ENCODE measurements around the gene ARHGAP12.
"Not testable (repeated sequence)": the region's sequence is repeated elsewhere in the genome, so short reads cannot be mapped to it uniquely, and the experiment has no call there.

DNA sequence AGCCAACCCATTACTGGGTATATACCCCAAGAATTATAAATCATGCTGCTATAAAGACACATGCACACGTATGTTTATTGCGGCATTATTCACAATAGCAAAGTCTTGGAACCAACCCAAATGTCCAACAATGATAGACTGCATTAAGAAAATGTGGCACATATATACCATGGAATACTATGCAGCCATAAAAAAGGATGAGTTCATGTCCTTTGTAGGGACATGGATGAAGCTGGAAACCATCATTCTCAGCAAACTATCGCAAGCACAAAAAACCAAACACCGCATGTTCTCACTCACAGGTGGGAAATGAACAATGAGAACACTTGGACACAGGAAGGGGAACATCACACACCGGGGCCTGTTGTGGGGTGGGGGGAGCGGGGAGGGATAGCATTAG is 32.9 kb downstream of the ARHGAP12 start:
- not testable (repeated sequence) for TF ChIP-seq EZH2 (IDR thresholded peaks at IDR 0.05; ENCODE audit: borderline replicate concordance, low read length)
- TF ChIP-seq, protein P1, sequence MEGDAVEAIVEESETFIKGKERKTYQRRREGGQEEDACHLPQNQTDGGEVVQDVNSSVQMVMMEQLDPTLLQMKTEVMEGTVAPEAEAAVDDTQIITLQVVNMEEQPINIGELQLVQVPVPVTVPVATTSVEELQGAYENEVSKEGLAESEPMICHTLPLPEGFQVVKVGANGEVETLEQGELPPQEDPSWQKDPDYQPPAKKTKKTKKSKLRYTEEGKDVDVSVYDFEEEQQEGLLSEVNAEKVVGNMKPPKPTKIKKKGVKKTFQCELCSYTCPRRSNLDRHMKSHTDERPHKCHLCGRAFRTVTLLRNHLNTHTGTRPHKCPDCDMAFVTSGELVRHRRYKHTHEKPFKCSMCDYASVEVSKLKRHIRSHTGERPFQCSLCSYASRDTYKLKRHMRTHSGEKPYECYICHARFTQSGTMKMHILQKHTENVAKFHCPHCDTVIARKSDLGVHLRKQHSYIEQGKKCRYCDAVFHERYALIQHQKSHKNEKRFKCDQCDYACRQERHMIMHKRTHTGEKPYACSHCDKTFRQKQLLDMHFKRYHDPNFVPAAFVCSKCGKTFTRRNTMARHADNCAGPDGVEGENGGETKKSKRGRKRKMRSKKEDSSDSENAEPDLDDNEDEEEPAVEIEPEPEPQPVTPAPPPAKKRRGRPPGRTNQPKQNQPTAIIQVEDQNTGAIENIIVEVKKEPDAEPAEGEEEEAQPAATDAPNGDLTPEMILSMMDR (conservative IDR thresholded peaks at IDR 0.05 in 1 of 2, IDR thresholded peaks at IDR 0.05 in 1 of 2; ENCODE audit: extremely low read depth in 1 of 2, insufficient read depth in 1 of 2, low read depth in 1 of 2, low read length in 2 of 2), result not testable (repeated sequence)

Data from mammary epithelial cell (primary cell).